Pancreas (tissue), 10 donors: ENCODE measurements around the gene CIBAR2. TPM values are rescaled to one million over a fixed set of nuclear protein-coding genes. Genes with fewer than 3 reads are reported as not detected.

Experiments used
- ATAC-seq, 4 donors: fragments of 200-7000 bp; cut with Tn5 transposase; one replicate each; pipeline versions ENCODE4 v1.8.0 to v1.9.1; 2020; ENCODE audit warnings: mild to moderate bottlenecking in 4 of 4, moderate library complexity in 4 of 4
- DNase-seq, 6 donors: peaks; one replicate each; pipeline ENCODE4 v3.0.0-alpha.2; 2020
- FAIRE-seq: peaks from 2 replicates; lab custom pipeline; 2012; peaks lifted over from hg19 to GRCh38; lab: Jason Lieb, UNC
- H3K27ac ChIP-seq, 4 donors: fragments of 200-600 bp; sonication (generic); 1 replicate in 3 of 4; 2 replicates in 1 of 4; pipeline versions ENCODE4 v1.5.0 to v1.8.0; 2020
- H3K27me3 ChIP-seq, 4 donors: fragments of 200-600 bp; one replicate each; pipeline ENCODE4 v1.8.0; 2021
- H3K36me3 ChIP-seq, 3 donors: fragments of 200-600 bp; sonication (generic) in 1 of 3; one replicate each; pipeline versions ENCODE4 v1.5.0 to v1.8.0; 2020 to 2021
- H3K4me1 ChIP-seq, 3 donors: fragments of 200-600 bp; one replicate each; pipeline ENCODE4 v1.8.0; 2021
- H3K4me3 ChIP-seq, 4 donors: fragments of 200-600 bp; sonication (generic) in 2 of 4; one replicate each; pipeline versions ENCODE4 v1.5.0 to v1.8.0; 2020 to 2021
- H3K9me3 ChIP-seq, 4 donors: fragments of 200-600 bp; one replicate each; pipeline ENCODE4 v1.8.0; 2021
- WGBS, 2 donors: extraction: QIAGEN DNeasy Blood & Tissue Kit; methylation state at CpG; one replicate each; pipeline ENCODE4 v1.1.7; 2013; 5-methylcytosine and 5-hydroxymethylcytosine counted together
- intact Hi-C, 3 donors: fragments of 100-400 bp; cut with DNase I; formaldehyde crosslinking; loops; one replicate each; pipeline versions ENCODE4 v1.11.1 to v1.14.2; 2022
- polyA plus RNA-seq, 2 donors: library from polyadenylated mRNA; stranded (reverse); fragments of 200-250 nt; gene quantifications; one replicate each; pipeline ENCODE4 v1.2.3, GENCODE V29; 2013
- total RNA-seq, 6 donors: library from RNA; stranded (reverse); fragmentation: NEBNext Ultra II Directional in 4 of 6; extraction: Animal tissue kit (Norgen Biotek cat#: 25700) in 4 of 6; gene quantifications; one replicate each; pipeline versions ENCODE4 v1.2.1 to v1.2.4, GENCODE V29; 2021 to 2023
- TF ChIP-seq, protein P1 (sequence below), 4 donors: fragments of 200-600 bp; sonication (generic) in 3 of 4; IDR thresholded peaks; one replicate each; pipeline versions ENCODE4 v1.5.0 to v1.8.0; 2021; ENCODE audit warnings: antibody characterized with exemption in 4 of 4
- donor health status: healthy with polysubstance abuse.
- donor health status: DM: no; HTN: no; CAD: no; lungs with moderate emphysema.
- donor health status: DM: no; HTN: no; CAD: no.
- donor health status: control.
- donor health status: control.
- donor health status: Bipolar disorder and iron deficiency.
- donor health status: DM: yes; HTN: yes; CAD: no.
- donor health status: DM: no; HTN: no; CAD: no.
- donor health status: DM: no; HTN: no; CAD: no.
- donor health status: DM: yes; HTN: yes; CAD: no.

The CIBAR2 gene
- total RNA-seq (not detected), polyA plus RNA-seq (under 1 TPM in 1 of 2 donors, not detected in 1; 0.05 TPM)

DNA sequence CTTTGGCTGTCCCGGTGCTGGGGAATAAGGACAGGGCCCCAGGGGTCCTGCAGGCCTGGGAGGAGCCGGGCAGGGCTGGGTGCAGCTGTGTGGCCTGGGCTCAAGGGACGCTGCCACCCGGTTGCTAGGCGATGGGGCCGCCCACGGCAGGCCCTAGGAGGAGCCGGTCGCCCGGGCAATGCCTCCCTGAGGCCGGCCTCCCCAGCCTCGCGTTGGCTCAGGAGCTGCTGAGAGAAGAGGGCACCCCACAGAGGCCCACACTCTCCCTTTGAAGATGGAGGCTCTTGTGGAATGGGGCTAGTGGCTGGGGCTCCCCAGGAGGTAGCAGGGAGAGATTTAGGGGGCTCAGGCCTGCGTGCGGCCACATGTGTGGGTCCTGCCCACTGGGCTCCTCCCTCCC is at the start of gene CIBAR2:
CIBAR2 (minus strand) TSS at position 109 of the 400 bp plus-strand sequence. CDS start 120 bp downstream, outside the sequence.
- ATAC-seq, result peak in 1 of 4 donors; percentile 23
- TF ChIP-seq, protein P1, sequence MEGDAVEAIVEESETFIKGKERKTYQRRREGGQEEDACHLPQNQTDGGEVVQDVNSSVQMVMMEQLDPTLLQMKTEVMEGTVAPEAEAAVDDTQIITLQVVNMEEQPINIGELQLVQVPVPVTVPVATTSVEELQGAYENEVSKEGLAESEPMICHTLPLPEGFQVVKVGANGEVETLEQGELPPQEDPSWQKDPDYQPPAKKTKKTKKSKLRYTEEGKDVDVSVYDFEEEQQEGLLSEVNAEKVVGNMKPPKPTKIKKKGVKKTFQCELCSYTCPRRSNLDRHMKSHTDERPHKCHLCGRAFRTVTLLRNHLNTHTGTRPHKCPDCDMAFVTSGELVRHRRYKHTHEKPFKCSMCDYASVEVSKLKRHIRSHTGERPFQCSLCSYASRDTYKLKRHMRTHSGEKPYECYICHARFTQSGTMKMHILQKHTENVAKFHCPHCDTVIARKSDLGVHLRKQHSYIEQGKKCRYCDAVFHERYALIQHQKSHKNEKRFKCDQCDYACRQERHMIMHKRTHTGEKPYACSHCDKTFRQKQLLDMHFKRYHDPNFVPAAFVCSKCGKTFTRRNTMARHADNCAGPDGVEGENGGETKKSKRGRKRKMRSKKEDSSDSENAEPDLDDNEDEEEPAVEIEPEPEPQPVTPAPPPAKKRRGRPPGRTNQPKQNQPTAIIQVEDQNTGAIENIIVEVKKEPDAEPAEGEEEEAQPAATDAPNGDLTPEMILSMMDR (IDR thresholded peaks at IDR 0.05), result no peak
- DNase-seq, result no peak
- Histone ChIP-seq H3K36me3 (no peaks in the 10 kb centered on the region), H3K9me3 (no peaks in the 10 kb centered on the region), H3K4me3 (no peak within 1 kb of the TSS), H3K27me3 (no peaks in the 10 kb centered on the region), H3K4me1 (no peaks in the 10 kb centered on the region), H3K27ac (no peak within 1 kb of the TSS)
- 57 to 74% methylated on average over 14 to 15 of the region's 15 CpGs for WGBS, 2 donors
- intact Hi-C loops, result loop anchor here in 2 of 3 donors (10.0 kb wide), 2 partner anchors 112 to 142 kb away; no protein-coding TSS in a partner anchor
- FAIRE-seq, result no peak

DNA sequence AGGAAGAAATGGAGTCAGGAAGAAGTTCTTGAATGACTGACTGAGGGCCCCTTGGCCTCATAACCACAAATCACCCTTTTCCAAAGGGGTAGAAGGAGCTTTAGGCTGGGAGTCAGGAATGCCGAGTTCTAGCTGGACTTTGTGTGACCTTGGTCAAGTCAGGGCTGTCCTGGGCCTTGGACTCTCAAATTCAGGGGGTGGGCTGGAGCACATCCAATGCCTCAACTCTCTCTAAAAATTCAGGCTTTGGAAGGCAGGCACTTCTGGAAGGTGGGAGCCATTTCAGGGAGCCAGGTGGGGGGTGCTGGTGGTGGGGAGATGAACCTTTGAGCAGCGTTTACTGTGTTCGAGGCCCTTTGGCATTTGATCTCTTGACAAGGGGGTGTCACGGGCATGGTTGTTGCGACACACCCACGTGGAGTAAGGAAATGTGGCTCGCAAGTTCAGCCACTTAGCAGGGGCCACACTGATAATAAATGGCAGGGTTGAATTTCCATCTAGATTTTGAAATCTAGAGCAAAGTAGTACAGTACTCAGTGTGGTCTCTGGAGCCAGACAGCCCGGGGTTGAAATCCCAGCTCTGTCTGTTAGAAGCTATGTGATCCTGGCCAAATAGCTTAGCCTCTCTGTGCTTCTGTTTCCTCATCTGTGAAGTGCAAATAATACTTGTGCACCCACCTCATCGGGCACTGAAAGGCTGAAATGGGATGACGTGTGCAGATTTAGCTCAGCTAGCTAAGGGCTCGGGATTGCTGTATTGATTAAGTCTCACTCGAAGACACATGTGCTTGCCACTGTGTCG is 47.1 kb upstream of the CIBAR2 start:
- WGBS, 2 donors, result 69 to 74% methylated on average over 13 of the region's 13 CpGs
- TF ChIP-seq, protein P1 (IDR thresholded peaks at IDR 0.05), result no peak
- no peaks in the 10 kb centered on the region for H3K36me3 ChIP-seq
- no peaks in the 10 kb centered on the region for H3K9me3 ChIP-seq
- no peak for FAIRE-seq
- no peak for ATAC-seq
- no peak overlapping the region for H3K4me3 ChIP-seq
- H3K27me3 ChIP-seq, result no peaks in the 10 kb centered on the region
- intact Hi-C loops, result no loop called here
- H3K27ac ChIP-seq, result no peak overlapping the region
- H3K4me1 ChIP-seq, result peaks cover 0 to 5% (median 0%) of the 10 kb centered on the region in 3 donors
- DNase-seq, result no peak

DNA sequence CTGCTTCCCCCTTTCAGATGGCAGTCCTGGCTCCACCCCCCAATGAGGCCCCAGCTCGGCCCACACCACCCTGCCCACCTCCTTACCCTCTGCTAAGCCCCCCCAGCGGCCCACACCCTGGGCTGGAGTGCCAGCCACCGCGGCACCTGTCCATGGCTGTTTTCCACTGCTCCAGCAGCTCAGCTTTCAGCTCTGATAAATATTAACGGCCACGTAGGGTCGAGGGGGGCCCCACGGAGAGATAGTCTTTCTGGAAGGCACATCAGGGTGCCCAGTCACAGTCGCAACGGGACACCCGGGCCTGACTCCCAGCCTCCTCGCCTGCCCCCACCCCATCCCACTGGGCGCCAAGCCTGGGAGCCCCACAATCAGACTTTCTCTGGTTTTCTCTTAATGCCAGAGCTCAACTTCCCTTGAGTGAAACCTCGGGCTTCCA is 46.5 kb upstream of the CIBAR2 start:
- 56 to 68% methylated on average over 14 of the region's 14 CpGs for WGBS, 2 donors
- no peak overlapping the region for H3K4me3 ChIP-seq
- ATAC-seq (no peak), DNase-seq (no peak), FAIRE-seq (no peak)
- H3K36me3 ChIP-seq, result no peaks in the 10 kb centered on the region
- no peak overlapping the region for H3K27ac ChIP-seq
- TF ChIP-seq, protein P1 (IDR thresholded peaks at IDR 0.05), result no peak
- peaks cover 0 to 5% (median 0%) of the 10 kb centered on the region in 3 donors for H3K4me1 ChIP-seq
- H3K27me3 ChIP-seq, result no peaks in the 10 kb centered on the region
- no peaks in the 10 kb centered on the region for H3K9me3 ChIP-seq
- intact Hi-C loops, result no loop called here

DNA sequence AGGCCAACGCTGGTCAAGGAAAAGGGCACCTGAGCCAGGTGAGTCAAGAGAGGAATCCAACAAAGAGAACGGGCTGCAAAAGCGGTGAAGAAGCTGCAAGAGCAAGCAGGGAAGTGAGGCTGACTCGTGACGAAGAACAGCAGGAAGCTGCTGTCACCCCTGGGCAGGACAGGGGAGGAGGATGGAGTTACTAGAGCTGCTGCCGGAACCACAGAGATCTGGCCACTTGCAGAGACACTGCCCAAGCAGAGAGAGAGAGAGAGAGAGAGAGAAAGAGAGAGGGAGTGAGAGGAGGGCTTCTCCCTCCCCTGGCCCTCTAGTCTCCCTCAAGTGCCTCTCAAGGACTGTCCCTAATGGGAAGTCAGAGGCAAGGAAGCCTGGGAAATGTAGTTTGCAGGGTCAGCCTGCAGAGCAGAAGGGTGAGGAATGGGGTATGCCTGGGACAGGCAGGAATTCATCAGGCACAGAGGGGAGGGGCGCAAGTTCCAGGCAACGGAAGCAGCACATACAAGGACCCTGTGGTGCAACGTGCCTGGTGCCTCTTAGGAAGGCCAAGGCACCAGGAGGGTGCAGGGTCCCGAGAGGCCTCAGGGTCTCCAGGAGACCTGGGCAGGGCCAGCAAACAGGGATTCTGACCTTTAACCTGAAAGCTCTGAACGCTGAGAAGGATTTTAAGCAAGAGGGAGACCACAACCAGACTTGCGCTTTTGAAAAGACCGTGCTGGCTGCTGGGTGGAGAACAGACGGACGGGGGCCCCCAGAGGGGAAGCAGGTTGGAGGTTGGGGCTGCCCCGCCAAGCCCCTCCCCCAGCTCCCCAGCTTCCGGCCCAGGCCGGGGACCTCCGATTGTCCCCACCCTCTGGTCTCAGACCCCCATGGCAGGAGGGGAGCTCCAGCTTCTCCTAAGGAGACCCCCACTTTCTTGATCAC is 45.8 kb upstream of the CIBAR2 start:
- no peak overlapping the region for H3K4me3 ChIP-seq
- DNase-seq (no peak), FAIRE-seq (no peak), ATAC-seq (peak in 3 of 4 donors; percentile 5 to 58 (median 32))
- WGBS, 2 donors, result 83 to 84% methylated on average over 19 of the region's 19 CpGs
- no peaks in the 10 kb centered on the region for H3K27me3 ChIP-seq
- no peaks in the 10 kb centered on the region for H3K9me3 ChIP-seq
- H3K4me1 ChIP-seq, result peaks cover 0 to 5% (median 0%) of the 10 kb centered on the region in 3 donors
- H3K27ac ChIP-seq, result no peak overlapping the region
- H3K36me3 ChIP-seq, result no peaks in the 10 kb centered on the region
- TF ChIP-seq, protein P1 (IDR thresholded peaks at IDR 0.05), result no peak
- intact Hi-C loops, result no loop called here
